Measurements from ENCODE around the gene KASH5.
A peak's percentile ranks its signal among the peaks of the same experiment; 100 is the strongest.

KASH5 gene

DNA sequence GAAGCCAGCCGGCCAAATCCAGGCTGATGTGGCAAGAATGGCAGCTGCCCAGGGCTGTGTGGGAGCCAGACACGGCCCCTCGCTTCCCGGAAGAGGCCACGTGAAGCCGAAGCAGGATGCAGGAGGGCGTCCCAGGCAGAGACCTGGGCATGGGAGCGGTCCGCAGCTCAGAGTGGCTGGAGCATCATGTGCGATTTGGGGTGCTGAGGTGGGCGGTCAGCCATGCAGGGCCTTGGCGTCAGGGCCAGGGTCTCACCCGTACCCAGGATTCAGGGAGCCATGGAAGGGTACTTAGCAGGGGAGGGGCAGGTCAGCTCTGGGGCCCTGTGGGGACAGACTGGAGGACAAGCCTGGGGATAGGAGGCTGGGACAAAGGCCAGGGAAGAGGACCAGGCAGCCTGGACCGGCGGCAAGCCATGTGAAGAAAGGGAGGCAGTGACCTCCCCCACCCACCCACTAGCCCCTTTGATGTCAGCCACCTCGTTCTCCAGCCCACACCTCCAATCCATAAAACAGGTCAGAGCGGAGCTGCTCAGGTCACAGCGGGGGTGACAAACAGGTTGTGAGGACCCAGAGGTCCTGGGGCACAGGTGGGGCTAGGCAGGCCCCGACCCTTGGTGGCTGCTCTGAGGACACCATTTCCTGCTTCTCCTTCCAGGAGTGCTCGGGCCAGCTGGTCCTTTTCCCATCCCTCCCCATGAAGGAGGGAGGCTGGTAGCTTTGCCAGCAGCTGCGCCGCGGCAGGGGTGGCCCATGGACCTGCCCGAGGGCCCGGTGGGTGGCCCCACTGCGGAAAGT lies 2.3 kb downstream of the KASH5 start:
- no peaks in the 10 kb centered on the region for H3K36me3 Mint-ChIP-seq (ENCODE audit: low read depth)
- peaks cover 30% of the 10 kb centered on the region for H3K4me1 Mint-ChIP-seq
- H3K27ac Mint-ChIP-seq, result no peak overlapping the region
- DNase-seq, result no peak
- H3K4me3 Mint-ChIP-seq, result no peak overlapping the region
- peaks cover 8% of the 10 kb centered on the region for H3K9me3 Mint-ChIP-seq
- peaks cover 20% of the 10 kb centered on the region for H3K27me3 Mint-ChIP-seq (ENCODE audit: low read depth, poor library complexity)
- no peak for TF ChIP-seq CTCF (IDR thresholded peaks at IDR 0.05)

GRCh38 chr19:49390929-49391359 lies 2.9 kb downstream of the KASH5 start:
- no peak overlapping the region for H3K4me3 Mint-ChIP-seq
- no peak for DNase-seq
- no peak for TF ChIP-seq CTCF (IDR thresholded peaks at IDR 0.05)
- no peak overlapping the region for H3K27ac Mint-ChIP-seq
- H3K9me3 Mint-ChIP-seq, result peaks cover 8% of the 10 kb centered on the region
- peaks cover 19% of the 10 kb centered on the region for H3K27me3 Mint-ChIP-seq (ENCODE audit: low read depth, poor library complexity)
- no peaks in the 10 kb centered on the region for H3K36me3 Mint-ChIP-seq (ENCODE audit: low read depth)
- H3K4me1 Mint-ChIP-seq, result peaks cover 30% of the 10 kb centered on the region

- peak; percentile 77 for DNase-seq
- peaks cover 8% of the 10 kb centered on the region for H3K9me3 Mint-ChIP-seq
- TF ChIP-seq CTCF (IDR thresholded peaks at IDR 0.05), result peak; percentile 85
- H3K27ac Mint-ChIP-seq, result no peak overlapping the region
- H3K4me1 Mint-ChIP-seq, result peaks cover 30% of the 10 kb centered on the region
- H3K36me3 Mint-ChIP-seq (ENCODE audit: low read depth), result no peaks in the 10 kb centered on the region
- peaks cover 17% of the 10 kb centered on the region for H3K27me3 Mint-ChIP-seq (ENCODE audit: low read depth, poor library complexity)
- no peak overlapping the region for H3K4me3 Mint-ChIP-seq
Measured at GRCh38 chr19:49391581-49392399, 3.7 kb downstream of the KASH5 start.

GRCh38 chr19:49393881-49394280 lies 5.8 kb downstream of the KASH5 start:
- DNase-seq, result no peak
- peaks cover 17% of the 10 kb centered on the region for H3K27me3 Mint-ChIP-seq (ENCODE audit: low read depth, poor library complexity)
- H3K9me3 Mint-ChIP-seq, result no peaks in the 10 kb centered on the region
- H3K36me3 Mint-ChIP-seq (ENCODE audit: low read depth), result no peaks in the 10 kb centered on the region
- H3K27ac Mint-ChIP-seq, result no peak overlapping the region
- H3K4me3 Mint-ChIP-seq, result no peak overlapping the region
- no peak for TF ChIP-seq CTCF (IDR thresholded peaks at IDR 0.05)
- peaks cover 44% of the 10 kb centered on the region for H3K4me1 Mint-ChIP-seq

DNA sequence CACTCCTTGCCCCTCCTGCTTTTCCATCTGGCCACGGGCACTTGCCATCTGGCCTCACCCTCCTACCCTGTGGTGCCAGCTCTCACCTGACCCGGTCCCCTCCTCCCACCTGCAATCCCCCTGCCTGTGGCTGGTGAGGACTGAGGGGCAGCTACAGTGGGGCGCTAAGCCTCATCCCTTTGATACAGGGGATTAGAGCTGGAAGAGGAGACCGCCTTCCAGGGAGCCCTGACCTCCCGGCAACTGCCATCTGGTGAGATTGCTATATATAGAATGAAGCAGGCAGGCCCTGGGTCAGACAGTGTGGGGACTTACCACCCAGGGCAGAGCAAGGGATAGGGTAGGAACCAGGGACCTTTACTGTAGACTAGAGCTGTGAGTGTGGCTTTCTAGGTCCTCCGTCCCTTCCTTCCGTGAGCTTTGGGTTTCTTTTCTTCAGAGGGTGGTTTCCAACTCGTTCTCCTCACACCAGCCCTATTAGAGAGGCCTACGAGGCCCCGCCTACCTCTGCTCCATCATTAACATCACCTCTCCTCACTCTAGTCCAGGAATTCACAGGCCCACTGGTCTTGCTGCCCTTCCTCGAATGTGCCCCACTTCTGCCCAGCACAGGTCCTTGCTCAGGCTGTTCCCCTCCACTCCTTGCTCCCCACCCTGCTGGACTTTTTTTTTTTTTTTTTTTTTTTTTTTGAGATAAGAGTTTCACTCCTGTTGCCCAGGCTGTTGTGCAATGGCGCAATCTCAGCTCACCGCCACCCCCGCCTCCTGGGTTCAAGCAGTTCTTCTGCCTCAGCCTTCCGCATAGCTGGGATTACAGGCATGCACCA lies 7.7 kb downstream of the KASH5 start:
- DNase-seq, result no peak
- no peak overlapping the region for H3K4me3 Mint-ChIP-seq
- peak overlapping the region; percentile 29 for H3K27ac Mint-ChIP-seq
- H3K4me1 Mint-ChIP-seq, result peaks cover 47% of the 10 kb centered on the region
- H3K9me3 Mint-ChIP-seq, result no peaks in the 10 kb centered on the region
- H3K36me3 Mint-ChIP-seq (ENCODE audit: low read depth), result no peaks in the 10 kb centered on the region
- H3K27me3 Mint-ChIP-seq (ENCODE audit: low read depth, poor library complexity), result peaks cover 12% of the 10 kb centered on the region
- TF ChIP-seq CTCF (IDR thresholded peaks at IDR 0.05), result no peak
